NCI-H748 treated with DMSO at 0.1 percent for 48 hours (cell line): ENCODE measurements around the gene NRGN.

Experiments used
- DNase-seq: peaks from one replicate; lab custom pipeline; 2025; lab: John Stamatoyannopoulos, UW

The NRGN gene

GRCh38 chr11:124791626-124792341 lies 52.0 kb downstream of the NRGN start:
- peak; percentile 5 for DNase-seq

GRCh38 chr11:124793466-124794278 lies 53.9 kb downstream of the NRGN start:
- DNase-seq = peak; percentile 17

- no peak for DNase-seq
Measured at GRCh38 chr11:124796312-124796711, 56.6 kb downstream of the NRGN start.
